ENCODE results near the gene ACP2.

DNA sequence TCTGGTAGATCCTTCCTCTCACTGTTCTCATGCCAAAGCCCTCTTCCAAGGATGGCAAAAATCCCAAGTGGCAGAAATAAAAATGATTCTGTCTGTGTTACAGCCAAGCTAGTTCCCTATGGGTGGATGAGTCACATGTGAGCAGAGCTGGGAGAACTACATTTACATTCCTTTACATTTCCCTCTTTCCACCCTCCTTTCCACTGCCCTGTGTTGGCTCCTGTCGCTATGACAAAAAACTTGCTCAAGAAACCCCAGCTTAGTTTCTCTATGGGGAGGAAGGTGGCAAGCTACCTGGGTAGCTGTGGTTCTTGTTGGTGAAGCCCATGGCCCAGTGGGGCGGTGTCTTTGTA lies 44.0 kb downstream of the ACP2 start:
- TF ChIP-seq, protein P1, sequence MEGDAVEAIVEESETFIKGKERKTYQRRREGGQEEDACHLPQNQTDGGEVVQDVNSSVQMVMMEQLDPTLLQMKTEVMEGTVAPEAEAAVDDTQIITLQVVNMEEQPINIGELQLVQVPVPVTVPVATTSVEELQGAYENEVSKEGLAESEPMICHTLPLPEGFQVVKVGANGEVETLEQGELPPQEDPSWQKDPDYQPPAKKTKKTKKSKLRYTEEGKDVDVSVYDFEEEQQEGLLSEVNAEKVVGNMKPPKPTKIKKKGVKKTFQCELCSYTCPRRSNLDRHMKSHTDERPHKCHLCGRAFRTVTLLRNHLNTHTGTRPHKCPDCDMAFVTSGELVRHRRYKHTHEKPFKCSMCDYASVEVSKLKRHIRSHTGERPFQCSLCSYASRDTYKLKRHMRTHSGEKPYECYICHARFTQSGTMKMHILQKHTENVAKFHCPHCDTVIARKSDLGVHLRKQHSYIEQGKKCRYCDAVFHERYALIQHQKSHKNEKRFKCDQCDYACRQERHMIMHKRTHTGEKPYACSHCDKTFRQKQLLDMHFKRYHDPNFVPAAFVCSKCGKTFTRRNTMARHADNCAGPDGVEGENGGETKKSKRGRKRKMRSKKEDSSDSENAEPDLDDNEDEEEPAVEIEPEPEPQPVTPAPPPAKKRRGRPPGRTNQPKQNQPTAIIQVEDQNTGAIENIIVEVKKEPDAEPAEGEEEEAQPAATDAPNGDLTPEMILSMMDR (IDR thresholded peaks at IDR 0.05) = no peak
- no peak for TF ChIP-seq ZFX (IDR thresholded peaks at IDR 0.05; ENCODE audit: borderline replicate concordance)

Data from 22Rv1 (cell line).